ENCODE results near the gene MYO5C. TPM values are rescaled to one million over a fixed set of nuclear protein-coding genes. Genes with fewer than 3 reads are reported as not detected.

MYO5C gene
- total and polyA plus RNA-seq, 2 of the 4 experiments (the other 2 are of a cell fraction): under 0.01 to 0.03 TPM

GRCh38 chr15:52246686-52247431, 48.7 kb downstream of the MYO5C start:
- dilution Hi-C loops (cut with HindIII; ENCODE audit: low sequenced_read_pairs, unreplicated experiment): no loop called here
- no peak overlapping the region for H2BK5ac ChIP-seq (ENCODE audit: low read depth, low read length, poor library complexity, severe bottlenecking)
- in situ Hi-C loops (cut with MboI; ENCODE audit: low sequenced_read_pairs): no loop called here
- no peak overlapping the region for H3K4ac ChIP-seq (ENCODE audit: low read depth, low read length)
- no TSS peak for BruUV-seq (replicated peaks)
- no peak overlapping the region for H3K9ac ChIP-seq (ENCODE audit: low read depth, low read length)
- no peaks in the 10 kb centered on the region for H4K20me1 ChIP-seq (ENCODE audit: insufficient read depth, low read length)
- no peak overlapping the region for H3K23ac ChIP-seq (ENCODE audit: low read depth, low read length)
- H3K56ac ChIP-seq (ENCODE audit: extremely low read depth, insufficient read depth, low read length): no peak overlapping the region
- no peak overlapping the region for H2AFZ ChIP-seq (replicated peaks; ENCODE audit: low read length, poor library complexity)
- H3K4me3 ChIP-seq (ENCODE audit: insufficient read depth, low read depth, low read length): no peak overlapping the region
- H3K79me1 ChIP-seq (ENCODE audit: low read depth in 1 of 2, low read length in 2 of 2): no peaks in the 10 kb centered on the region
- no peaks in the 10 kb centered on the region for H3K9me3 ChIP-seq (ENCODE audit: control insufficient read depth, insufficient read depth, low read length)
- no peak overlapping the region for H3K27ac ChIP-seq (ENCODE audit: insufficient read depth, low read length)
- DNase-seq (peak; percentile 72), ATAC-seq (ENCODE audit: low read depth) (peak; percentile 44)
- no peak overlapping the region for H2AK9ac ChIP-seq (replicated peaks; ENCODE audit: low read depth, low read length, poor library complexity)
- no peak overlapping the region for H2AK5ac ChIP-seq (ENCODE audit: low read depth, low read length)
- no peaks in the 10 kb centered on the region for H3K27me3 ChIP-seq (ENCODE audit: control insufficient read depth, insufficient read depth, low read length)
- intact Hi-C loops (cut with micrococcal nuclease): no loop called here
- H2BK20ac ChIP-seq (ENCODE audit: low read depth, low read length): no peak overlapping the region
- peak; percentile 94 for TF ChIP-seq CEBPB (IDR thresholded peaks at IDR 0.05; ENCODE audit: low read depth, low read length)
- TF ChIP-seq BHLHE40 (IDR thresholded peaks at IDR 0.05; ENCODE audit: low read depth, low read length): peak; percentile 45; the same call in 1 of the 2 replicates
- no peak for TF ChIP-seq CTCF (conservative IDR thresholded peaks at IDR 0.05; ENCODE audit: low read depth, low read length)
- POLR2A ChIA-PET (ENCODE audit: unreplicated experiment): no interaction called here
- no peak overlapping the region for H4K91ac ChIP-seq (ENCODE audit: insufficient read depth, low read depth, low read length)
- CTCF ChIA-PET: no interaction called here
- peaks cover 9% of the 10 kb centered on the region for H3K4me1 ChIP-seq (ENCODE audit: control insufficient read depth, insufficient read depth, low read length)
- H4K8ac ChIP-seq (ENCODE audit: low read depth in 2 of 2, low read length in 2 of 2): no peak overlapping the region
- 98% methylated on average over 6 of the region's 16 CpGs; no CpG with 5 or more reads in 1 of the 2 experiments for WGBS, 2 experiments (ENCODE audit: extremely low coverage in 2 of 2, insufficient read length in 1 of 2)
- peaks cover 2% of the 10 kb centered on the region; the same call in 1 of the 2 replicates for H3K9me1 ChIP-seq (ENCODE audit: insufficient read depth, low read length)
- H3K36me3 ChIP-seq (ENCODE audit: control insufficient read depth, insufficient read depth, low read length): no peaks in the 10 kb centered on the region
- H2BK15ac ChIP-seq (ENCODE audit: low read depth, low read length): no peak overlapping the region; the same call in 2 of the 3 replicates
- no peak overlapping the region for H4K5ac ChIP-seq (ENCODE audit: low read depth, low read length)
- no peak overlapping the region for H3K14ac ChIP-seq (replicated peaks; ENCODE audit: low read depth, low read length)
- H3K4me2 ChIP-seq (ENCODE audit: low read depth, low read length): no peak overlapping the region; the same call in 1 of the 2 replicates
- no peak overlapping the region for H2BK120ac ChIP-seq (ENCODE audit: low read depth, low read length)
- peak overlapping the region; percentile 34; the same call in 1 of the 2 replicates for H3K18ac ChIP-seq (ENCODE audit: low read depth, low read length)
